ENCODE measurements around the gene SDK2.

Gene SDK2

GRCh38 chr17:73489333-73489732 is 154.9 kb downstream of the SDK2 start:
- H3K9me3 ChIP-seq (replicated peaks; ENCODE audit: insufficient read depth, low read length) = no peaks in the 10 kb centered on the region
- H3K9me2 ChIP-seq (replicated peaks; ENCODE audit: insufficient read depth, low read length) = no peaks in the 10 kb centered on the region
- no peak for DNase-seq
- peaks cover 68% of the 10 kb centered on the region for H3K27me3 ChIP-seq (replicated peaks; ENCODE audit: insufficient read depth, low read length)
- H3K79me2 ChIP-seq (ENCODE audit: low read length) = no peaks in the 10 kb centered on the region
- no peaks in the 10 kb centered on the region for H3K36me3 ChIP-seq (replicated peaks; ENCODE audit: insufficient read depth, low read length)
- TF ChIP-seq EZH2phosphoT487 (IDR thresholded peaks at IDR 0.05; ENCODE audit: low read length) (no peak), EZH2 (optimal IDR thresholded peaks at IDR 0.05; ENCODE audit: low read depth, low read length) (no peak), CTCF (IDR thresholded peaks at IDR 0.05; ENCODE audit: low read length) (no peak)
- H2AFZ ChIP-seq (ENCODE audit: low read length) = no peak overlapping the region
- H3F3A ChIP-seq (ENCODE audit: insufficient read depth, low read length) = no peaks in the 10 kb centered on the region
- no peaks in the 10 kb centered on the region for H3K4me1 ChIP-seq (ENCODE audit: low read length)
- no peak overlapping the region for H3K27ac ChIP-seq (ENCODE audit: low read length)
- no peak overlapping the region for H3K9ac ChIP-seq (ENCODE audit: low read length)
- H4K20me1 ChIP-seq (ENCODE audit: insufficient read depth, low read length) = no peaks in the 10 kb centered on the region
- H3K4me3 ChIP-seq (ENCODE audit: low read length) = no peak overlapping the region
- H3K4me2 ChIP-seq (ENCODE audit: low read depth, low read length) = no peak overlapping the region

- no peak overlapping the region for H3K4me2 ChIP-seq (ENCODE audit: low read depth, low read length)
- H3K9me2 ChIP-seq (replicated peaks; ENCODE audit: insufficient read depth, low read length) = no peaks in the 10 kb centered on the region
- H3K79me2 ChIP-seq (ENCODE audit: low read length) = no peaks in the 10 kb centered on the region
- H4K20me1 ChIP-seq (ENCODE audit: insufficient read depth, low read length) = no peaks in the 10 kb centered on the region
- no peak overlapping the region for H3K27ac ChIP-seq (ENCODE audit: low read length)
- no peak overlapping the region for H3K4me3 ChIP-seq (ENCODE audit: low read length)
- DNase-seq = no peak
- no peak for TF ChIP-seq EZH2 (optimal IDR thresholded peaks at IDR 0.05; ENCODE audit: low read depth, low read length)
- no peak for TF ChIP-seq EZH2phosphoT487 (IDR thresholded peaks at IDR 0.05; ENCODE audit: low read length)
- TF ChIP-seq CTCF (IDR thresholded peaks at IDR 0.05; ENCODE audit: low read length) = no peak
- H3K27me3 ChIP-seq (replicated peaks; ENCODE audit: insufficient read depth, low read length) = peaks cover 56% of the 10 kb centered on the region
- no peak overlapping the region for H2AFZ ChIP-seq (ENCODE audit: low read length)
- no peaks in the 10 kb centered on the region for H3K36me3 ChIP-seq (replicated peaks; ENCODE audit: insufficient read depth, low read length)
- no peaks in the 10 kb centered on the region for H3K9me3 ChIP-seq (replicated peaks; ENCODE audit: insufficient read depth, low read length)
- no peaks in the 10 kb centered on the region for H3F3A ChIP-seq (ENCODE audit: insufficient read depth, low read length)
- no peak overlapping the region for H3K9ac ChIP-seq (ENCODE audit: low read length)
- H3K4me1 ChIP-seq (ENCODE audit: low read length) = peaks cover 4% of the 10 kb centered on the region; the same call in 1 of the 2 replicates
Measured at GRCh38 chr17:73485130-73485529, 159.1 kb downstream of the SDK2 start.

- H3K36me3 ChIP-seq (replicated peaks; ENCODE audit: insufficient read depth, low read length) = no peaks in the 10 kb centered on the region
- no peaks in the 10 kb centered on the region for H4K20me1 ChIP-seq (ENCODE audit: insufficient read depth, low read length)
- no peaks in the 10 kb centered on the region for H3K79me2 ChIP-seq (ENCODE audit: low read length)
- H3K4me3 ChIP-seq (ENCODE audit: low read length) = no peak overlapping the region
- no peaks in the 10 kb centered on the region for H3F3A ChIP-seq (ENCODE audit: insufficient read depth, low read length)
- H3K4me1 ChIP-seq (ENCODE audit: low read length) = peaks cover 4% of the 10 kb centered on the region; the same call in 1 of the 2 replicates
- H3K9me3 ChIP-seq (replicated peaks; ENCODE audit: insufficient read depth, low read length) = no peaks in the 10 kb centered on the region
- no peak overlapping the region for H3K9ac ChIP-seq (ENCODE audit: low read length)
- H3K9me2 ChIP-seq (replicated peaks; ENCODE audit: insufficient read depth, low read length) = no peaks in the 10 kb centered on the region
- DNase-seq = no peak
- H3K27me3 ChIP-seq (replicated peaks; ENCODE audit: insufficient read depth, low read length) = peaks cover 44% of the 10 kb centered on the region
- no peak overlapping the region for H3K27ac ChIP-seq (ENCODE audit: low read length)
- TF ChIP-seq EZH2 (optimal IDR thresholded peaks at IDR 0.05; ENCODE audit: low read depth, low read length) (no peak), CTCF (IDR thresholded peaks at IDR 0.05; ENCODE audit: low read length) (no peak), EZH2phosphoT487 (IDR thresholded peaks at IDR 0.05; ENCODE audit: low read length) (no peak)
- H2AFZ ChIP-seq (ENCODE audit: low read length) = no peak overlapping the region
- no peak overlapping the region for H3K4me2 ChIP-seq (ENCODE audit: low read depth, low read length)
Measured at GRCh38 chr17:73482894-73483293, 161.4 kb downstream of the SDK2 start.

Data from MM.1S (cell line).